ENCODE measurements around the gene MCU.
"Not testable (repeated sequence)": the region's sequence is repeated elsewhere in the genome, so short reads cannot be mapped to it uniquely, and the experiment has no call there.

MCU gene

GRCh38 chr10:72912736-72913135 is 220.8 kb downstream of the MCU start:
- DNase-seq, result no peak

DNA sequence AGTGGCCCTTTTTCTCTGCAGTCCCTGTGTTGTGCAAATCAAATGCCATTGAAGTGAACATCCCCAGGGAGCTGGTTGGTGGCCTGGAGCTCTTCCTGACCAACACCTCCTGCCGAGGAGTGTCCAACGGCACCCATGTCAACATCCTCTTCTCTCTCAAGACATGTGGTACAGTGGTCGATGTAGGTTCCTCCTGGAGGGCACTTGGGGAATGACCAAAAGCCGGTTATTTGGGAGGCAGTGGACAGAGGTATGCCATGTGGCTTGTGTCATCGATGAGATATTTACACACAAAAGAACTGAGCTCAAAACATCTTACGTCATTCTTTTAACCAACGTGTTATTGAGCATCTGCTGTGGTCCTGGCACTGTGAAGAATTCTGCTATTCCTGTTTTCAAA is 221.3 kb downstream of the MCU start:
- DNase-seq, result no peak

GRCh38 chr10:72917201-72917600 is 225.3 kb downstream of the MCU start:
- DNase-seq, result not testable (repeated sequence)

- DNase-seq, result not testable (repeated sequence)
Measured at GRCh38 chr10:72917803-72918332, 225.9 kb downstream of the MCU start.

DNA sequence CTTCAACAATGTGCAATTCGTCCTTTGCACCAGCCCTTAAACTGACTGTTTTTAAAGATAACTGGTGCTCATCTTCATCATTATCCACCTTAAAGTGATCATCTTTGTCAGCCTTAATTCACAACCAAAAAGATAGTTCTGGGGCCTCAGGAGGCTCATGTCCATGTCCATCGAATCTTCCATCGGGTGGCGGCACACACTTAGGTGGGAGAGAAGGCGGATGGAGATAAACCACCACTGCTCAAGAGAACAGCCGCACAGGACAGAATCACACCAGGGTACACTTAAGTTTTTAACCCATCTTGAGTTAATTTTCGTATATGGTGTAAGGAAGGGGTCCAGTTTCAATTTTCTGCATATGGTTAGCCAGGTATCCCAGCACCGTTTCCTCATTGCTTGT is 226.4 kb downstream of the MCU start:
- DNase-seq, result no peak

DNA sequence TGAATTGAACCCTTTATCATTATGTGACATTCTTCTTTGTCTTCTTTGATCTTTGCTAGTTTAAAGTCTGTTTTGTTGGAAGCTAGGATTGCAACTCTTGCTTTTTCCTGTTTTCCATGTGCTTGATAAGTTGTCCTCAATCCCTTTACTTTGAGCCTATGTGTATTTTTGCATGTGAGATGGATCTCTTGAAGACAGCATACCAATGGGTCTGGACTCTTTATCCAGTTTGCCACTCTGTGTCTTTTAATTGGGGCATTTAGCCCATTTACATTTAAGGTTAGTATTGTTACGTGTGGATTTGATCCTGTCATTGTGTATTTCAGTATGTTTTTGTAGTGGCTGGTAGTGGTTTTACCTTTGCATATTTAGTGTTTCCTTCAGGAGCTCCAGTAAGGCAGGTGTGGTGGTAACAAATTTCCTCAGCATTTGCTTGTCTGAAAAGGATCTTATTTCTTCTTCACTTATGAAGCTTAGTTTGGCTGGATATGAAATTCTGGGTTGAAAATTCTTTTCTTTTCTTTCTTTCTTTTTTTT is 229.3 kb downstream of the MCU start:
- not testable (repeated sequence) for DNase-seq

DNA sequence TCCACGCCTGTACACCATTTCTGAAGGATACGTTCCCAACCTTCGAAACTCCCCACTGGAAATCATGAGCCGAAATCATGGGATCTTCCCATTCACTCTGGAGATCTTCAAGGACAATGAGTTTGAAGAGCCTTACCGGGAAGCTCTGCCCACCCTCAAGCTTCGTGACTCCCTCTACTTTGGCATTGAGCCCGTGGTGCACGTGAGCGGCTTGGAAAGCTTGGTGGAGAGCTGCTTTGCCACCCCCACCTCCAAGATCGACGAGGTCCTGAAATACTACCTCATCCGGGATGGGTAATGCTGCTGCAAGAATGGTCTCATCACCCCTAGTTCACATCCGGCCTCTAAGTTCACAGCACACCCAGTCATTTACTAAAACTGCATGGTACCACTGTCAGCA is 232.4 kb downstream of the MCU start:
- no peak for DNase-seq

DNA sequence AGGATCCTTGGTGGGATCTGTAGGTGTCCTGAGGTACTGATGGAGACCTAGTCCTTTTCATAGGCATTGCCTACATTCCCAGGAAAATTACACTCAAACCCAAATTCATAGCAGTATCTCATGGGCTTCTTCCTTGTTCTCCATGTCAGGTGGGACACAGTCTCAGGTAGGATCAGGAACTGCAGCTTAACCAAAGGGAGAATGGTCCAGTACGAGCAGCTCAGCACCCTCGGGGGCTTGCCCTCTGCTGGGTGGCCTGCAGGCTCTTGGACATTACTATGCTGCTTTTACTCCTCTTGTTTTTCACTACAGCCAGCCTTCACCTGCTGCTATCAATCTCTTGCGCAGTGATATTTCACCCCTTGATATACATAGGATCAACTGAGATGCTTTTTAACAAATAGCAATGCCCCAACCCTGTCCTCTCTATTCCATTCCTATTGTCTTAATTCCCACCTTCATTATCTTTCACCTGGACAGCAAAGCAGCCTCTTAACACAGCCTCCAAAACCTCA is 234.1 kb downstream of the MCU start:
- DNase-seq, result no peak

DNA sequence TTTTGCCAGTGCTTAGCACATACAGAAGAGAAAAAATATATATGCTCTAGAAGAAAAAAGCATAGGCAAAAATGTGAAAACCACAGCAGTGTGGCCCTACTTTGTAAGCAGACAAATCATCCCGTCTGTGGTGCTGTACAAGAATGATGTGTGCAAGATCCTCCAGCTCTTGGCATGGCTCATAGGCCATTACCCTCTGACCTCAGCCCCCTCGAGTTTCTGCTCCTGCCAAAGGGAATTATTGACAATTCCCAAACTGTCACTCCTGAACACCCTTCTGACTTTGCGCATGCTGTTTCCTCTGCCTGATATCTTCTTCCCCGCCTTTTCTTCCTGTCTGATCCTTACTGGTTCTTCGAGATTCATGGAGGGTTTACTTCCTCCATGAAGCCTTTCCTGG is 235.5 kb downstream of the MCU start:
- DNase-seq, result no peak

DNA sequence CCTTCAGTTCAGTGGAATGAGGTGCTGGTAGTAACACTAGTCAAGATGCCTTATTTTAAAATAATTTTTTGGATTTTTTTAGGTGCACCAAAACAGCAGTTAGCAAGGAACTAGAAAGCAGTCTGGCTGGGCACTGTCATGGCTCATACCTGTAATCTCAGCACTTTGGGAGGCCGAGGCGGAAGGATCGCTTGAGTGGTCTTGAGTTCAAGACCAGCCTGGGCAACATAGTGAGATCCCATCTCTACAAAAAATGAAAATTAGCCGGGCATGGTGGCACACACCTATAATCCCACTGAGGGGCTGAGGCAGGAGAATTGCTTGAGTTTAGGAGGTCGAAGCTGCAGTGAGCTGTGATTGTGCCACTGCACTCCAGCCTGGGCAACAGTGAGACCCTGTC is 236.9 kb downstream of the MCU start:
- no peak for DNase-seq

DNA sequence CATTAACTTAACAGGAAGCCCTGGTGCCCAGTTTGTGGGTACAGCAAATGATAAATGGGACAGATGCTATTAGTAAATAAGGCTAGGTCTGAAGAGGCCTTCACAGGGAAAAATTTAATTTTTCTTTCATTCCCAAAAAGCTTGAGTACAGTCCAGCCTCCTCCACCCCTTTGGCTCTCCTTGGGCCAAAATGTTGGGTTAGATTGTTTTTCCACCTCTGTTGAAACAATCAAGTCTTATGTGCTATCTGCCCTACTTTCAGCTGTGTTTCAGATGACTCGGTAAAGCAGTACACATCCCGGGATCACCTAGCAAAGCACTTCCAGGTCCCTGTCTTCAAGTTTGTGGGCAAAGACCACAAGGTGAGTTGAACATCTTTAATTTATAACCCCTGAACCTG is 238.3 kb downstream of the MCU start:
- no peak for DNase-seq

- DNase-seq, result peak; percentile 12
Measured at GRCh38 chr10:72932259-72933015, 240.5 kb downstream of the MCU start.

DNA sequence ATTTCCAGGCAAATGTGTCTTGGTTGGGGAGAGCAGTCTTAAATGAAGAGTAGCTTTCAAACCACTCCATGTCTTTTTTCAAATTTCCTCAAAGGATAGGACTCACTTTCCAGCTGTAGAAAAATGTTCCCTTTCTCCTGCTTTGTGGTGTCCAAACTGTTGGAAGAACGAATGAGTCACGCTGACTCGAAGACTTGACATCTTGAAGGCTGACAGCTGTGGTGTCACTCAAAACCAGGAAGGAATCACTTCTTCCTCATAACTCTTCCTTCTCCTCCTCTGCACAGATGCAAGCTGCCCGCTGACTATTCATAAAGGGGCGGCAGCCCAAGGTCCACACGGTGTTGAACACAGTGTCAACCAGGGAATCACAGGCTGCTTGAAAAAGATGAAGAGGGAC is 243.4 kb downstream of the MCU start:
- no peak for DNase-seq
